Measurements from ENCODE around the gene TAX1BP1.

Gene TAX1BP1

DNA sequence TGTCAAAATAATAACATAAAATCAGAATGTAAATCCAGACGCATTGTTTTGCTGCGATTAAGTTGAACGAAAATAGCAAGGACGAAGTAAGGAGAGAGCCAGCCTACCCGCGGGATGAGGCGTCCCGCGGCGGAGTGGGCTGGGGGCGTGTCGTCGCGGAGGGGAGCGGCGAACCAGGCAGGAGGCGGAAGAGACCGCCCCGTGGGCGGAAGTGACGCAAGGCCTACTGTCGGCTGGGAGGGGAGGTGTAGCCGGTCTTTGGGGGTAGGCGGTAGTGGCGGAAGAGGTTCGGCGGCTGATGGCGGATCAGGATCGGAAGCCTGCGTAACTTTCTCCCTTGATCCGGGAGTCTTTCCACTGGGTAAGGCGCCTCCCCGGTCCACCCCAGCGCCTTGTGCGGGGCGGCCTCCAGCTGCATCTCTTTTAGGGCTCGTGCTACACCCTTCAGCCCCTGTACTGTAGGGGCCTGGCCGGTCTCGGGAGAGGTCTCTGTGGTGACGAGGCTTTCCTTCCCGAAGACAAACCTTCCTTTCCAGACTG lies at the start of gene TAX1BP1:
Gene TAX1BP1 (plus strand): TSS at position 254 of the 540 bp plus-strand sequence. CDS start 8,363 bp downstream, outside the sequence.
- DNase-seq (ENCODE audit: low read depth) = peak; percentile 72
- peak within 1 kb of the TSS; percentile 97 for H3K4me3 ChIP-seq (ENCODE audit: low read length)

DNA sequence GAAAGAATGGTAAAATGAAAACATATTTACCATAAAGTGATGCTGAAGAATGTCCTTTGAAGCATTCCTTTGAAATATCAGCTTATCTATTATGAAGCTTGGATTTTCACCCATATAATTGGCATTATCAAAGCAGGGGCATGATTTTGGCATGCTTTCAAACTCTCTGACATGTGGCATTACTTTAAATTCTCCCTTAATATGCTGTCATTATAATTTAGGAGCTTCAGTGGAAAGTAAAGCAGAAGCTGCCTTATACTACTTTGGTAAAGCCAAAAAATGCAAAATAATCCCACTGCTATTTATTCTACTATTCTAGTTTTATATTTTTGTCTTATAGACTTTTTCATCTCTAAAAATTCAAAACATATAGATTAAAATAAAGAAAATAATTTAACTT lies 49.3 kb upstream of the TAX1BP1 start:
- TF ChIP-seq, protein P1, sequence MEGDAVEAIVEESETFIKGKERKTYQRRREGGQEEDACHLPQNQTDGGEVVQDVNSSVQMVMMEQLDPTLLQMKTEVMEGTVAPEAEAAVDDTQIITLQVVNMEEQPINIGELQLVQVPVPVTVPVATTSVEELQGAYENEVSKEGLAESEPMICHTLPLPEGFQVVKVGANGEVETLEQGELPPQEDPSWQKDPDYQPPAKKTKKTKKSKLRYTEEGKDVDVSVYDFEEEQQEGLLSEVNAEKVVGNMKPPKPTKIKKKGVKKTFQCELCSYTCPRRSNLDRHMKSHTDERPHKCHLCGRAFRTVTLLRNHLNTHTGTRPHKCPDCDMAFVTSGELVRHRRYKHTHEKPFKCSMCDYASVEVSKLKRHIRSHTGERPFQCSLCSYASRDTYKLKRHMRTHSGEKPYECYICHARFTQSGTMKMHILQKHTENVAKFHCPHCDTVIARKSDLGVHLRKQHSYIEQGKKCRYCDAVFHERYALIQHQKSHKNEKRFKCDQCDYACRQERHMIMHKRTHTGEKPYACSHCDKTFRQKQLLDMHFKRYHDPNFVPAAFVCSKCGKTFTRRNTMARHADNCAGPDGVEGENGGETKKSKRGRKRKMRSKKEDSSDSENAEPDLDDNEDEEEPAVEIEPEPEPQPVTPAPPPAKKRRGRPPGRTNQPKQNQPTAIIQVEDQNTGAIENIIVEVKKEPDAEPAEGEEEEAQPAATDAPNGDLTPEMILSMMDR (conservative IDR thresholded peaks at IDR 0.05; ENCODE audit: low read depth, low read length) = no peak
- H3K4me3 ChIP-seq (ENCODE audit: low read length) = no peak overlapping the region
- no peak for DNase-seq (ENCODE audit: low read depth)

More for the DNA sequence above, at the start of gene TAX1BP1:
- TF ChIP-seq, protein P1 (conservative IDR thresholded peaks at IDR 0.05; ENCODE audit: low read depth, low read length) = no peak

DNA sequence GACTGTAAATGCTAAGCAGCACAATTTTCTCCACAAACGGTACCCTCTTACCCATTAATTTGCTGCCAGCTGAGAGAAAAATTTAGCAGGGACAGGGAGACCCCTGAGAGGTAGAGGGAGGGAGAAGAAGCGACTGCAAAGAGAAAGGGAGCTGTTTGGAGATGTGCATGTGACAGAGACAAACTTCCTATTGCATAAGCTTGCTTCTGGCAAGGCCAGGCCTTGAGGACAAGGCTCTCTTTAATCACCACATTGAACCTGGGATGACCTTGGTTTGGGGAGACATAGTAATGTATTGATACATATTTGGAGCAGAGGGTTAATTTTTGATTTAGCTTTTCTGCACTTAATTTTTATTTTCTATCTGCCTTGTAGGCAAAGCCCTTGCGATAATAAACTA lies 46.2 kb upstream of the TAX1BP1 start:
- TF ChIP-seq, protein P1 (conservative IDR thresholded peaks at IDR 0.05; ENCODE audit: low read depth, low read length) = no peak
- no peak for DNase-seq (ENCODE audit: low read depth)
- no peak overlapping the region for H3K4me3 ChIP-seq (ENCODE audit: low read length)

DNA sequence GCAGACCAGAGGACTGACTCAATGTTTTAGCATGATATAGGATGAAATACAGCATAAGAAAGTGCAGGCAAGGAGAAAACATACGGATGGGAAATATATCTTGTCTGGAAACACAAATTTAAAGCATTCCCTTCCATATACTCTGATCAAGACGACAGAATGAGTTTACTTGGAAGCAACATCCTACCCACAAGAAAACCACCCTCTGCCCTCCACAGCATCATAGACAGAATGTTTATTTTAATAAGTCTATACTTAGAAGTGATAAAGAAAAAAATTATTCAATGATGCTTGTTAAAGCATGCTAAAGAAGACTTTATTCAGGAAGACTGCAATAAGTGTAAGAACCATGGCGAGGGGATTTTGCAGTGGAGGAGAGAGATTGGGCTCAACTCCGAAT lies 44.9 kb upstream of the TAX1BP1 start:
- TF ChIP-seq, protein P1 (conservative IDR thresholded peaks at IDR 0.05; ENCODE audit: low read depth, low read length) = no peak
- no peak for DNase-seq (ENCODE audit: low read depth)
- H3K4me3 ChIP-seq (ENCODE audit: low read length) = no peak overlapping the region

DNA sequence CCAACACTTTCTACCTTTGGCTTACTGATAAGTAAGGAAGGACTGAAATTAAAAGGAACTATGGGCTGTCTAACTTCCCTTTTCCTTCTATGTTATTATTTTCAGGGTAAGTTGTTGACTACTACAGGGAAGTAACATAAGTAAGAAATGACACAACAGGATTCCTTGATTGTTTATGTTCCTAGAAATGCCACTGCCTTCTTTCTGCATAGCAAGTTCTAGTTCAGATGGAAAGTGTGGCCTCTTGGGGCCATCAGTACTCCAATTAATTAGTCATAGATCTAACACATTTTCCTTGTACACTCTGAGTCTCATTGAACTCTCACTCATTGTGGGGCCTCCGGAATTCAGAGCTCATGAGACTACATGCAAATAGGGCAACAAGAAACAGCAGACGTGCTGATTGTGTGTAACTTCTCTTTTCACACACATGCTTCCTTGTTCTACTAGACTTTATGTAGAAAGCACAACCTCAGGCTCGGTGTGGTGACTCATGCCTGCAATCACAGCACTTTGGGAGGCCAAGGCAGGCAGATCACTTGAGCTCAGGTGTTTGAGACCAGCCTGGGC lies 42.0 kb upstream of the TAX1BP1 start:
- TF ChIP-seq, protein P1 (conservative IDR thresholded peaks at IDR 0.05; ENCODE audit: low read depth, low read length) = no peak
- no peak for DNase-seq (ENCODE audit: low read depth)
- no peak overlapping the region for H3K4me3 ChIP-seq (ENCODE audit: low read length)

DNA sequence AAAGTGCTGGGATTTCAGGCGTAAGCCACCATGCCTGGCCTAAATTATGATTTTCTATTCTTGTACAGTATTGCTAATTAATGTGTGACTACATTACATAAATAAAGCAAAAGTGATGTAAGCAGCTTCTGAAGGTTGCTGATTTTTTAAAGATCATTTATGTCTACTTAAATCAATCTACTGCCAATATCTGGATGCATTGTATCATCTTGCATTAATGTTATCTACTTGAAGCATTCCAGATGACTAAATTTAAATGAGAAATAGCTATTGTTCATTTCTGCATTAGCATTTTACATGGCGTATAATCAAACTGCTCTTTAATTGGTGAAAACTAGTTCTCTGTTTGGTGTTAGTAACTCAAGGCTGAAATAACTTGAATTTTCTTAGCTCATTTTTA lies 40.2 kb upstream of the TAX1BP1 start:
- DNase-seq (ENCODE audit: low read depth) = no peak
- no peak overlapping the region for H3K4me3 ChIP-seq (ENCODE audit: low read length)
- TF ChIP-seq, protein P1 (conservative IDR thresholded peaks at IDR 0.05; ENCODE audit: low read depth, low read length) = no peak

DNA sequence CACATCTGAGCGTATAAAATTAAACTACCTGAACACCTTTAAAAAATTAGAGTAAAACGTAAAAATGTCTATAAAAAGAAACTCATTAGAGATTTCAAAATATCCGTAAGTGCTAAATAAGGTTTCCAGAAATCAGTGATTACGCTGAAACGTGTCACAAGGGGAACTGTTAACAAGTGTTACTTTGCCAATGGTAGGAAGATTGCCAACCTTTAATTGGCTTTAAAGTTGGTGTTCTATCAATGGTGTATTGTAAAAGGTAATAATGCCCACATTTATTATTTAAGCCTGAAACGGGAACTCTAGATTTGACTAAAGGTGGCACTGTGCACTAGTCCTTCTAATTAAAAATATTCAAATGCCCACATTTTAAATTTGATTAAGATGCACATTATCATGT lies 39.5 kb upstream of the TAX1BP1 start:
- no peak overlapping the region for H3K4me3 ChIP-seq (ENCODE audit: low read length)
- DNase-seq (ENCODE audit: low read depth) = peak; percentile 51
- TF ChIP-seq, protein P1 (conservative IDR thresholded peaks at IDR 0.05; ENCODE audit: low read depth, low read length) = no peak

Data from retinal pigment epithelial cell (primary cell).